ENCODE results near the gene CEP192. TPM values are rescaled to one million over a fixed set of nuclear protein-coding genes. Genes with fewer than 3 reads are reported as not detected.
A peak's percentile ranks its signal among the peaks of the same experiment; 100 is the strongest.
"Not testable (repeated sequence)": the region's sequence is repeated elsewhere in the genome, so short reads cannot be mapped to it uniquely, and the experiment has no call there.

The CEP192 gene
- polyA plus RNA-seq, 1 donor = 46.6 TPM

DNA sequence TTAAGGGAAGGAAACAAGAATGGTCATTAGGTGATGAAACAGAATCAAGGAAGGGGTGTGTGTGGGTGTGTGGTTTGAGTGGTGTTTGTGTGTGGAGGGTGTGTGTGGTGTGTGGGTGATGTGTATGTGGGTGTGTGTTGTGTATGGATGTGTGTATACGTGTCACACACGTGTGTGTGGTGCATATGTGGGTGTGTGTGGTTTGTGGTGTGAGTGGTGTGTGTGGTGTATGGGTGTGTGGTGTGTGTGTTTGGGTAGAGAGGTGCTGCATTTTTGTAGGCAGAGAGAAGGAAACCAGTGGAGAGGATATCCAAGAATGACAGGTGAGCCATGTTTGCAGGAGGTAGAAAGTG, 1.1 kb upstream of the CEP192 start:
- DNase-seq = no peak

GRCh38 chr18:12990641-12990966, 558 bp upstream of the CEP192 start:
- DNase-seq = no peak

DNA sequence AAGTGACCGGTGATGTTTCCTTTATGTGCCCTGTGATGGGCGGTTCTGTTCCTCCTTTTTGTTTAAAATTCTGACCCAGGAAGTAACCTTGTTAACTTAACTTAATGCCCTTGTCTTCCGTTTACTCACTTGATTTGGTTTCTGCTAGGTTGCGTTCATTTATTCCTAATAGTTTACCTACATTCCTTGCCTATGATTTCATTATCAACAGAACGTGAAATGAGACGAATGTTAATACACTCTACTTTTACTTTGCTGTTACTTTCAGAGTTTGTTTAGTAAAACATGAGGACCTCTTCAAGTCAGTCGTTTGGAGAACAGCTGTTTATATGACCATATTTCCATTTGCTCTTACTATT, 638 bp downstream of the CEP192 start:
- peak; percentile 20 for DNase-seq

GRCh38 chr18:12993439-12993838, 2.3 kb downstream of the CEP192 start:
- no peak for DNase-seq

DNA sequence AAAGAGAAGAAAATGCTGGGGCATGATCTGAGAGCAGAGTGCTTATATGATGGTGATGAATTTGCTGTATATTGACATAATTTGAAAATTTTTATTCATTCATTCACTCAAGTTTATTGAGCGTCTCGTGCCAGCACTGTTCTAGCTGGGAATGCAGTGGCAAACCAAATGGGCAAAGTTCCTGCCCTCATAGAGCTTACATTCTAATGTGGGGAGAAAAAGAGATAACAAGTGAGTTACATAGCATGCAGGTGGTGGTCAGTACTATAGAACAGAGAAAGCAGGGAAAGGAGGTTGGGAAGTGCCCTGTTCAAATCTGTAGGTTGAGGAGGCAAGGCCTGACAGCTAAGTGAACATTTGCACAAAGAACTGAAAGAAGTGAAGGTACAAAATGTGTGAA, 4.3 kb downstream of the CEP192 start:
- DNase-seq = no peak

GRCh38 chr18:12995952-12996477, 4.9 kb downstream of the CEP192 start:
- no peak for DNase-seq

DNA sequence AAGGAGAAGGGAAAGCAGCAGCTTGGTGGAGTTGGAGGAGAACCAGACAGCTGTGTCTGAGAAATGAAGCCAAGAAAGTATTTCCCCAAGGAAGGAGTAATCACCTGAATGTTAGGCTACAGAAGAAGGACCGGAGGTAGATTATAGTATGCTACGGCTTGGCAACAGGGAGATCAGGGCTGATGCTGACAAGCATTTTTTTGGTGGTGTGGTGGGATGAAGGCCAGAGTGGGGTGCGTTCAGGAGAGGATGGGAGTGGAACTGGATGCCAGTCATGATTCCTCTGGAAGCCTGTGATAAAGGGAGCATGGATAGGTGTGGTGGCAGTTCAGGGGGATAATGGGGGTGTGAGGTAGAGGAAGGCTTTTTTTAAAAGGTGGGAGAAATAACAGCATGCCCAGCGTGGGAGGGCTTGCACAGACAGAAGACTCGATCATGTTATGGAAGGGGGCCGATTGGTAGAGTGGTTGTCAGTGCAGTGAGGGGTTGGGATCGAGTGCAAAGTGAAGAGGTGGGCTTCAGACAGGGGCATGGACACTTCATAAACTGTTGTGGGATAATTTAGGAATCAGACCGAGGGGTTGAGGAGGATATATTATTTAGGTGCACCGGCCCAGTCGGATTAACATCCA, 5.6 kb downstream of the CEP192 start:
- no peak for DNase-seq

DNA sequence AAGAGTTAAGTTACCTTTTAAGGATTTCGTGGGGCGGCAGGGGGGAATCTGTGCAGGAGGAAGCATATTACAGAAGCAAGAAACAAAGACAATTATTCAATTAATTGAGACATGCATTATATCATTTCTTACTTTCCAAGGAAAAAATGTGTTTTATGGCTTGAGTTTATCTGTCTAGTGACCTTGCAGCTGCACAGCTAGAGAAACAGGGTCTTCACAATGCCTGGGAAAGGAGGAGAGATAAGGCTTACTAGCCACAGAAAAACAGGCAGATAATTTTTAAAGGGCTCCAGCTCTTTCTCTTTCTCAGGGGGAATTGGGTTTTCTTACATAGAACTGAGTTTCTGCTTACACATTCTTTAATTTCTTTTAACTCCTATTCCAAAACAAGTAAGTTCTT, 6.2 kb downstream of the CEP192 start:
- not testable (repeated sequence) for DNase-seq

GRCh38 chr18:12998332-12999060, 7.3 kb downstream of the CEP192 start:
- no peak for DNase-seq

DNA sequence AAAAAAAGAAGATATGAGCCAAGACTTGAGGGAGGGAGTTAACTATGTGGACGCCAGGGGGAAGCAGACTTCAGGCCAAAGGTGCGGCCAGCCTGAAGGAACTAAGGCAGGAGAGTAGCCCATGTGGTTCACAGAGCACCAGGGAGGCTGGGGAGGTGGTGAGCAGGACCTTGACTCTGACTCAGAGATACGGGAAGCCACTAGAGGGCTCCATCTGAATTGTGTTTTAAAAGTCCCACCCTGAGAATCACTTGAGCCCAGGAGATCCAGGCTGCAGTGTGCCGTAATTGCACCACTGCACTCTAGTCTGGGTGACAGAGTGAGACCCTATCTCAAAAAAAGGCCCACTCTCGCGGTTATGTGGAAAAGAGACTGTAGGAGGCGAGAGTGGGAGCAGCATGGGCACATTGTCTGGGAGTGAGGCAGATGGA, 12.3 kb downstream of the CEP192 start:
- DNase-seq = no peak

- DNase-seq = no peak
Measured at GRCh38 chr18:13004396-13004795, 13.2 kb downstream of the CEP192 start.

DNA sequence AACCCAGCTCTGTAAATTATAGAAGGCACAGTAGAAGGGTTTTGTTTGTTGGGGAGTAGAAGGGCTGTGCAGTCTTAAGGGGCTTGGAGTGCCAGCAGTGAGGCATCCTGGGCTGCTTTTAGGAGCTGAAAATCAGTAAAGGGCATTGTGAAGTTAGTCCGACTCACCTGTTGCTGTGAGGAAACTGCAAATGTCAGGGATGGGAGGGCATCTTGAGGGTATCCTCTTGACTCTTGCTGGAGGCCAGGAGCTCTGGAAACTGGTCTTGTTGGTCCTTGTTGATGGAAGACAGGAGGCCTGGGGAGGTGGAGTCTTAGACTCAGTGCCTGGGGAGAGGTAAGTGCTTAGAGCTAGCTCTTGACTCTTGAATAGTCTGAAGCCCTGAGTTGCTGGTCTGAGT, 14.1 kb downstream of the CEP192 start:
- no peak for DNase-seq

DNA sequence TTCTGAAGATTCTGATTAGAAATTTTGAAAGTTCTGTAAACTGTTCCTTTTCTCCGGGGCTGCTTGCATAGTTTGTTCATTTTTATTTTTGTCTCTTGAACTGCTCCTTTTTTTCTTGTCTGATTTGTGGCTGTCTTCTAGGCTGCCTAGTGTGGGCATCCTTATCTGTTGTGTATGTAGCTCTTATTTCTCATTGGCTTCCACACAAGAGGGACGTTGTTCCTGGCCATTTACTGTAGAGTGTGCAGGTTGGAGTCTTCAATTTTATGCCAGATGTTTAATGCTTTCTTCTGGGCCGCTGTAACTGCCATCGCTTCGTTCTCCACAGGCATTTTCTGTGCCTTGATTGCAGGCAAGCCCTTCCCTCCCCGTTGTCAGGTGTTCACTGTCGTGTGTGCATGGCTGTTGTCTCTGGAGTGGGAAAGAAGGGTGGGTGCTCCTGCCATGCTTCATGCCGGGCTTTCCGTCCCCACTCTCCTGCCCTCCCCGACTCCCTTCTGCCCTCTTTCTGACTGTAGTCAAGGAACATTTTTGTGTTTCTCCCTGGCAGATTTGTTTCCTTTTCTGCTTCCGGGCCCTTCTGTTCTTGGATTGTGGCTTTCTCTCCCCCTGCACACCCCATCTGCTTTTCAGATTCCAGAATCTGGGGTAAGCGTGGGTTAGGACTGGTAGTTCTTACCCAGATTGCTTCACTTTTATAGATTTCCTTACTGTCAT, 15.5 kb downstream of the CEP192 start:
- DNase-seq = no peak

DNA sequence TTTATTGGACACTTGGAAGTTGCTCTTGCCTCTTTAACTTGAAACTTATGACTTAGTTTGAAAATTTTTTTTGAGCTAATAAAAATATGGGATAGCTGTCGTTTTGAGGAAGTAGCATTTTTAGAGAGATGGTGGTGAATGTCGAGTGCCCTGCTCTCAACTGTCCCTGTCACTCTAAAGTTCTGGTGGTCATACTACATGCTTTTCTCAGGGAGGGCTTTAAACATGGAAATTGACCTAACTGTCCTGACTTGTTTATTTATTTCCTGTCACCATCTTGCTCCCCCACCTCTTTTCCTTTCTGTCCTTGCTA, 16.0 kb downstream of the CEP192 start:
- no peak for DNase-seq

DNA sequence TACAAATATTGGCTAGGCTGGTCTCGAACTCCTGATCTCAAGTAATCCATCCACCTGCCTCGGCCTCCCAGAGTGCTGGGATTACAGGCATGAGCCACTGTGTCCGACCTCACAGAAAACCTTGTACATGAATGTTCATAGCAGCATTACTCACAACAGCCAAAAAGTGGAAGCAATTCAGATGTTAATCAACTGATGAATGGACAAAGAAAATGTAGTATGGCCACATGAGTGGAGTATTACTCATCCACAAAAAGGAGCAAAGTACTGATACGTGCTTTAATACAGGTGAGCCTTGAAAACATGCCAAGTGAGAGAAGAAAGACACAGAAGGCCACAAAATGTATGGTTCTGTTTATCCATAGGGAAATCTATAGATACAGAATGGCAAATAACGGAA, 20.6 kb downstream of the CEP192 start:
- DNase-seq = no peak

GRCh38 chr18:13014232-13014631, 23.1 kb downstream of the CEP192 start:
- DNase-seq = no peak

DNA sequence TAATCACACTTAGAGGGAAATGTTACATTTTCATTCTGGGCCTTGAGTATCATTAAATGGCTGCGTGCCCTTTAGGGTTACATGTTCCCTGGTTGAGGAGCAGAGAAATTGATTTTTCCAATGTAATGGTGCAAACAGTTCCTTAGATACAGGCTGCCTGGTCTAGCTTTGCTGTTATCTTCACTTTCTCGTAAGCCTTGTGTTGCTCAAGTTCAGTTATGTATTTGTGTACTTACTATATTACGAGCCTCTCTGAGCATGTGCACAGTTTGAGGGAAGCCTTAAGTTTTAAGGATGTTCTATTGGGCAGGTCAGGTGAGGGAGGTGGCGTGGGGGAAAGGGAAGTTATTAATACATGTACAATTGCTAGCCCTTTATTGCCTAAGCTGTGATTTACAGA, 23.7 kb downstream of the CEP192 start:
- no peak for DNase-seq

DNA sequence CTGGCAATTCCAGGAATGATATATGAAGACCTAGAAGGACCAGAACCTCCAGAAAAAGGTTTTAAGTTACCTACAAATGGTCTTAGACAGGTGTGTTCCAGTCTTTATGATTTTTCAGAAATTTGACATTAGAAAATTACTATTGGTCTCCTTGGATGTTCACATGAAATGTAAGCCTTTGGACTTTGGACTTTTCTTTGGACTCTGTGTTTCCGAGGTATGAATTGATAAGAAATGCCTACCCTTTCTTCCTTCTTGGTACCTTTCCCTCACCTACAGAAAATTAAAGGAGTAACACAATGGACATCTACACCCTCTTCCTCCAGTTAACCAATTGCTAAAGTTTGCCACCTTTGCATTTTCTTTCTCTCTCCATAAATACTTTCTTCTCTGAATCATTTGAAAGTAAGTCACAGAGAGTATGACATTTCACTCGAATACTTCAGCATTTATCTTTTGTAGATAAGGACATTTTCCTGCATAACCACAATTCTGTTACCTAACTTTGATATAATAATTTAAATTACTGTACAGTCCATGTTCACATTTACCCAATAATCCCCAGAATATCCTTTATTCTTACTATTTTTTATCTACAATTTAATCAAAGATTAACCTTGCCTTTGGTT, 26.2 kb downstream of the CEP192 start:
- no peak for DNase-seq

DNA sequence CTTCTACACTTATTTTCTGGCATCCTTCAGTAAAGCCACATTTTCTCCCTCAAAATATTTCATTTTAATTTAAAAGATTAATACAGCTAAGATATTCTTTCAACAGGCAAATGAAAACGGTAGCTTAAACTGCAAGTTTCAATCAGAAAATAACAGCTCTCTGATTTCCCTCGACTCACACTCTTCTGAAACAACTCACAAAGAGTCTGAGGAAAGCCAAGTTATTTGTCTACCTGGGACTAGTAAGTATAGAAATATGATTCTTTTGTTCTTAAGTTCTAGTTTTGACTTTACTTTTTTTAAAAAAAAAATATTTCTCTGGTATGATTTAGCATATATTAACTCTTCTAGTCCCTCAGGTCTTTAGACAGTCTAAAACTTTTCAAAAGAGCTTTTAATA, 27.2 kb downstream of the CEP192 start:
- DNase-seq = no peak

- no peak for DNase-seq
Measured at GRCh38 chr18:13019301-13019700, 28.1 kb downstream of the CEP192 start.

DNA sequence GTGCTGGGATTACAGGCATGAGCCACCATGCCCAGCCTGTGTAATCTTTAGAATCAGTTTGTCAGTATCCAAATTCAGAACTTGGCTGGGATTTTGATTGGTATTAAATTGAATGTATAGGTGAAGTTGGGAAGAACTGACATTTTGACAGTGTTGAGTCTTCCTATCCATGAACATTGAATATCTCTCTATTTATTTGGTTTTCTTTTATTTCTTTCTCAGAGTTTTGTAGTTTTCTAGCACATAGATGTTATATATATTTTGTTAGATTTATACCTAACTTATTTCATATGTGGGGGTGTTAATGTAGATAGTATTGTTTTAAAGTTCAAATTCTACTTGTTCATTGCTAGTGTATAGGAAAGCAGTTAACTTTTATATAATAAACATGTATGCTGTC, 31.5 kb downstream of the CEP192 start:
- no peak for DNase-seq

DNA sequence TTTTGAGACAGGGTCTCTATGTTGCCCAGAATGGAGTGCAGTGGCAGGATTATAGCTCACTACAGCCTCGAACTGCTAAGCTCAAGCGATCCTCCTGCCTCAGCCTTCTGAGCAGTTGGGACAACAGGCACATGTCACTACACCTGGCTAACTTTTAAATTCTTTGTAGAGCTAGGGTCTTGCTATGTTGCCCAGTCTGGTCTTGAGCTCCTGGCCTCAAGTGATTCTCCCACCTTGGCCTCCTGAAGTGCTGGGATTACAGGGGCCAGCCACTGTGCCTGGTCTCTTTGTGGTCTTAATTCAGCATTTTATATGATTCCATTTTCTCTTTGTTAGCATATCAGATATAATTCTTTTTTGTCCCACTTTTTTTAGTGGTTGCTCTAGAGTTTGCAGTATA, 34.1 kb downstream of the CEP192 start:
- DNase-seq = no peak

DNA sequence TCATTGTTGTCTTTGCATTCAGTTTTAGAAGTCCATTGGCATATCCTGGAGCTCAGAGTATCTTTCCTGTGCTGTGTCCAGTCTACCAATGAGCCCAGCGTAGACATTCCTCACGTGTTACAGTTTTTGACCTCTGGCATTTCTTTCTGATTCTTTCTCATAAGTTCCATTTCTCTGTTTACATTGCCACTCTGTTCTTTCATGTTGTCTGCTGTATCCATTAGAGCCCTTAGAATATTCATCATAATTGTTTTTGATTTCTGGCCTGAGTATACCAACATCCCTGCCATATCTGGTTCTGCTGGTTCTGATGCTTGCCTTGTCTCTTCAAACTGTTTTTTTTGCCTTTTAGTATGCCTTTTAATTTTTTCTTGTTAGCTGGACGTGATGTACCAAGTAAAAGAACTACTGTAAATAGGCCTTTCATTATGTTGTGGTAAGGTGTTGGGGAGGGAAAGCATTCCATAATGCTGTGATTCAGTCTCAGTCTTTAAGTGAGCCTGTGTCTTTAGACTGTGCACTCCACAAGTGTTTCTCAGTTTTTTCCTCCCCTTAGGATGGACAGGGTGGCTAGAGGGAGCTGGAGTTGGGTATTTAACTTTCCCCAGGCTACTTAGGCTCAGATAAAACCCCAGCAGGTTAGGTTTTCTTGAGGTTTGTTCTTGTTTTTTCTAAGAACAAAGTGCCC, 35.6 kb downstream of the CEP192 start:
- DNase-seq = no peak

Measured in left kidney (tissue), 2 donors.